ENCODE measurements around the gene ABCB9.
A peak's percentile ranks its signal among the peaks of the same experiment; 100 is the strongest.
"Not testable (repeated sequence)": the region's sequence is repeated elsewhere in the genome, so short reads cannot be mapped to it uniquely, and the experiment has no call there.

Gene ABCB9

GRCh38 chr12:122961531-122962329 is 4.5 kb downstream of the ABCB9 start:
- no peak for DNase-seq

- no peak for DNase-seq
These were observed 6.1 kb downstream of the ABCB9 start for GRCh38 chr12:122960193-122960569.

- no peak for DNase-seq
These were observed 6.6 kb downstream of the ABCB9 start for GRCh38 chr12:122959566-122960192.

- no peak for DNase-seq
These were observed 7.9 kb downstream of the ABCB9 start for GRCh38 chr12:122958198-122958888.

- no peak for DNase-seq
These were observed 10.2 kb downstream of the ABCB9 start for GRCh38 chr12:122956035-122956434.

GRCh38 chr12:122955156-122955555 is 11.1 kb downstream of the ABCB9 start:
- no peak for DNase-seq

GRCh38 chr12:122951979-122952892 is 14.0 kb downstream of the ABCB9 start:
- DNase-seq = peak; percentile 38

- DNase-seq = no peak
These were observed 14.9 kb downstream of the ABCB9 start for GRCh38 chr12:122951406-122951805.

GRCh38 chr12:122949816-122950675 is 16.2 kb downstream of the ABCB9 start:
- no peak for DNase-seq

- DNase-seq = no peak
These were observed 16.9 kb downstream of the ABCB9 start for GRCh38 chr12:122949405-122949804.

- DNase-seq = no peak
These were observed 17.7 kb downstream of the ABCB9 start for GRCh38 chr12:122948605-122949004.

GRCh38 chr12:122947352-122947792 is 18.9 kb downstream of the ABCB9 start:
- DNase-seq = no peak

- DNase-seq = peak; percentile 90
These were observed 19.4 kb downstream of the ABCB9 start for GRCh38 chr12:122946690-122947341.

GRCh38 chr12:122944605-122945592 is 21.4 kb downstream of the ABCB9 start:
- no peak for DNase-seq

GRCh38 chr12:122943196-122943595 is 23.1 kb downstream of the ABCB9 start:
- no peak for DNase-seq

GRCh38 chr12:122942637-122943036 is 23.6 kb downstream of the ABCB9 start:
- DNase-seq = peak; percentile 55

- DNase-seq = not testable (repeated sequence)
These were observed 24.9 kb downstream of the ABCB9 start for GRCh38 chr12:122941351-122941750.

GRCh38 chr12:122939125-122939524 is 27.1 kb downstream of the ABCB9 start:
- no peak for DNase-seq

- DNase-seq = no peak
These were observed 28.6 kb downstream of the ABCB9 start for GRCh38 chr12:122937622-122938091.

- DNase-seq = no peak
These were observed 30.9 kb downstream of the ABCB9 start for GRCh38 chr12:122935318-122935717.

Measured in NK-92 treated with Interleukin-12 subunit alpha and Interleukin-12 subunit beta, amount 100 ng/mL, for 24 hours (cell line).